Measurements from ENCODE around the gene ZCCHC24.
"Not testable (repeated sequence)": the region's sequence is repeated elsewhere in the genome, so short reads cannot be mapped to it uniquely, and the experiment has no call there.

Gene ZCCHC24

GRCh38 chr10:79460687-79461086 is 15.3 kb upstream of the ZCCHC24 start:
- H3K4me3 ChIP-seq (ENCODE audit: low read length), result no peak overlapping the region
- TF ChIP-seq ZNF274 (IDR thresholded peaks at IDR 0.05; ENCODE audit: low read depth, low read length), result no peak

- no peak for TF ChIP-seq ZNF274 (IDR thresholded peaks at IDR 0.05; ENCODE audit: low read depth, low read length)
Measured at GRCh38 chr10:79459243-79459642, 13.8 kb upstream of the ZCCHC24 start.

GRCh38 chr10:79458483-79458882 is 13.1 kb upstream of the ZCCHC24 start:
- no peak overlapping the region for H3K4me3 ChIP-seq (ENCODE audit: low read length)
- no peak for TF ChIP-seq ZNF274 (IDR thresholded peaks at IDR 0.05; ENCODE audit: low read depth, low read length)

More at GRCh38 chr10:79459243-79459642, 13.8 kb upstream of the ZCCHC24 start:
- no peak overlapping the region for H3K4me3 ChIP-seq (ENCODE audit: low read length)

- TF ChIP-seq ZNF274 (IDR thresholded peaks at IDR 0.05; ENCODE audit: low read depth, low read length), result no peak
- no peak overlapping the region for H3K4me3 ChIP-seq (ENCODE audit: low read length)
Measured at GRCh38 chr10:79457256-79457785, 11.9 kb upstream of the ZCCHC24 start.

GRCh38 chr10:79454259-79454658 is 8.8 kb upstream of the ZCCHC24 start:
- H3K4me3 ChIP-seq (ENCODE audit: low read length), result no peak overlapping the region
- TF ChIP-seq ZNF274 (IDR thresholded peaks at IDR 0.05; ENCODE audit: low read depth, low read length), result no peak

GRCh38 chr10:79453392-79453791 is 8.0 kb upstream of the ZCCHC24 start:
- H3K4me3 ChIP-seq (ENCODE audit: low read length), result no peak overlapping the region
- no peak for TF ChIP-seq ZNF274 (IDR thresholded peaks at IDR 0.05; ENCODE audit: low read depth, low read length)

GRCh38 chr10:79452174-79452611 is 6.8 kb upstream of the ZCCHC24 start:
- no peak for TF ChIP-seq ZNF274 (IDR thresholded peaks at IDR 0.05; ENCODE audit: low read depth, low read length)
- H3K4me3 ChIP-seq (ENCODE audit: low read length), result no peak overlapping the region

GRCh38 chr10:79451046-79451699 is 5.7 kb upstream of the ZCCHC24 start:
- TF ChIP-seq ZNF274 (IDR thresholded peaks at IDR 0.05; ENCODE audit: low read depth, low read length), result no peak
- no peak overlapping the region for H3K4me3 ChIP-seq (ENCODE audit: low read length)

- no peak overlapping the region for H3K4me3 ChIP-seq (ENCODE audit: low read length)
- no peak for TF ChIP-seq ZNF274 (IDR thresholded peaks at IDR 0.05; ENCODE audit: low read depth, low read length)
Measured at GRCh38 chr10:79449181-79450146, 4.0 kb upstream of the ZCCHC24 start.

GRCh38 chr10:79448732-79449049 is 3.3 kb upstream of the ZCCHC24 start:
- H3K4me3 ChIP-seq (ENCODE audit: low read length), result no peak overlapping the region
- no peak for TF ChIP-seq ZNF274 (IDR thresholded peaks at IDR 0.05; ENCODE audit: low read depth, low read length)

- no peak overlapping the region for H3K4me3 ChIP-seq (ENCODE audit: low read length)
- no peak for TF ChIP-seq ZNF274 (IDR thresholded peaks at IDR 0.05; ENCODE audit: low read depth, low read length)
Measured at GRCh38 chr10:79447911-79448731, 2.7 kb upstream of the ZCCHC24 start.

GRCh38 chr10:79447249-79447648 is 1.8 kb upstream of the ZCCHC24 start:
- H3K4me3 ChIP-seq (ENCODE audit: low read length), result not testable (repeated sequence)

GRCh38 chr10:79446758-79447084 is 1.3 kb upstream of the ZCCHC24 start:
- no peak overlapping the region for H3K4me3 ChIP-seq (ENCODE audit: low read length)
- no peak for TF ChIP-seq ZNF274 (IDR thresholded peaks at IDR 0.05; ENCODE audit: low read depth, low read length)
